Activated CD4-positive, alpha-beta T cell treated with anti-CD3 and anti-CD28 coated beads, Interleukin-2, amount 10 ng/mL, durations not matched to agents 24 days and 14 days (primary cell): ENCODE data around the gene CDCA8. TPM values are rescaled to one million over a fixed set of nuclear protein-coding genes. Genes with fewer than 3 reads are reported as not detected.

Experiments
- DNase-seq: peaks from one replicate; pipeline ENCODE4 v3.0.0; 2022
- H3K27ac Mint-ChIP-seq: one replicate; pipeline ENCODE4 v1.8.0; 2022; ENCODE audit warnings: mild to moderate bottlenecking, mixed read lengths
- H3K27me3 Mint-ChIP-seq: one replicate; pipeline ENCODE4 v1.8.0; 2022; ENCODE audit warnings: mixed read lengths
- H3K36me3 Mint-ChIP-seq: one replicate; pipeline ENCODE4 v1.8.0; 2022; ENCODE audit warnings: low read depth, mild to moderate bottlenecking, mixed read lengths
- H3K4me1 Mint-ChIP-seq: one replicate; pipeline ENCODE4 v1.8.0; 2021; ENCODE audit warnings: mixed read lengths
- H3K4me3 Mint-ChIP-seq: one replicate; pipeline ENCODE4 v1.8.0; 2022; ENCODE audit warnings: mild to moderate bottlenecking, moderate library complexity, mixed read lengths
- H3K9me3 Mint-ChIP-seq: one replicate; pipeline ENCODE4 v1.8.0; 2021; ENCODE audit warnings: mixed read lengths
- intact Hi-C: fragments of 100-400 bp; cut with micrococcal nuclease; formaldehyde crosslinking; loops from one replicate; pipeline ENCODE4 v1.15.1; 2023
- total RNA-seq: library from RNA; stranded (reverse); gene quantifications from 2 replicates; pipeline ENCODE4 v1.2.3, GENCODE V29; 2022

The CDCA8 gene
- total RNA-seq, 1 donor from 2014 or later, result 35.9 TPM

DNA sequence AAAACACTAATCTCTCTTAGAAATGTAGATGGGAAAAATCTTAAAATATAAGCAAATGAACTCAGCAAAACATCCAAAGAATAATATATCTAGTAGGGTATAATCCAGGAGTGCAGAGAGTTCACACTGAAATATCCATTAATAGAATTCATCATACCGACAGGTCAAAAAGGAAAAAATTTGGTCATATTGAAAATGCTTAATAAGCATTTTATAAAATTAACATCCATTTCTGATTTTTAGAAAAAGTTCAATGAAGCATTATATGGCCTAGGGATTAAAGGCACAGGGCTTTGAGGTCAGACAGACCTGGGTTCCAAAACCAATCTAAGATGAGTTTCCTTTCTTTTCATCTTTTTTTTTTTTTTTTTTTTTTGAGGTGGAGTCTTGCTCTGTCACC lies 56.2 kb downstream of the CDCA8 start:
- DNase-seq, result no peak
- Mint-ChIP-seq H3K36me3 (no peaks in the 10 kb centered on the region), H3K27me3 (peaks cover 33% of the 10 kb centered on the region), H3K4me1 (peaks cover 4% of the 10 kb centered on the region), H3K9me3 (peaks cover 2% of the 10 kb centered on the region), H3K27ac (no peak overlapping the region), H3K4me3 (no peak overlapping the region)
- intact Hi-C loops, result no loop called here

DNA sequence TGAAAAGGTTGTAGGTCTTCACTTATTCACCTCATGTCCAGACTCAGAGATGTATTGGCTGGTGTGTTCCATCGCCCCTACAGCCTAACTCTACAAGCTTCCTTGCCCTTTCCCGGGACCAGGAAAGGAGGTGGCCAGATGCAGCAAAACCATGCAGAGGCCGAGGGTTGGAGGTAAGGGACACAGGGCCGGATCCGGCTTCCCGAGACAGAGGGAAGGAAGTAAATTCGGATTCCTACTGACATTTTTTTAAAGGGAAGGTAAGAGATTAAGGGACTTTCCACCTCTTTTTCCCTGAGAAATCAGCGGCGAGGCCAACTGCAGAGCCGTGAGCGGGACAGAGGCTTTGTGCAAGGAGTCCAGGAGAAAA lies 59.9 kb downstream of the CDCA8 start:
- Mint-ChIP-seq H3K36me3 (no peaks in the 10 kb centered on the region), H3K4me1 (peaks cover 15% of the 10 kb centered on the region), H3K27ac (no peak overlapping the region), H3K4me3 (peak overlapping the region; percentile 69), H3K27me3 (peaks cover 38% of the 10 kb centered on the region), H3K9me3 (peaks cover 2% of the 10 kb centered on the region)
- intact Hi-C loops, result no loop called here
- DNase-seq, result no peak

DNA sequence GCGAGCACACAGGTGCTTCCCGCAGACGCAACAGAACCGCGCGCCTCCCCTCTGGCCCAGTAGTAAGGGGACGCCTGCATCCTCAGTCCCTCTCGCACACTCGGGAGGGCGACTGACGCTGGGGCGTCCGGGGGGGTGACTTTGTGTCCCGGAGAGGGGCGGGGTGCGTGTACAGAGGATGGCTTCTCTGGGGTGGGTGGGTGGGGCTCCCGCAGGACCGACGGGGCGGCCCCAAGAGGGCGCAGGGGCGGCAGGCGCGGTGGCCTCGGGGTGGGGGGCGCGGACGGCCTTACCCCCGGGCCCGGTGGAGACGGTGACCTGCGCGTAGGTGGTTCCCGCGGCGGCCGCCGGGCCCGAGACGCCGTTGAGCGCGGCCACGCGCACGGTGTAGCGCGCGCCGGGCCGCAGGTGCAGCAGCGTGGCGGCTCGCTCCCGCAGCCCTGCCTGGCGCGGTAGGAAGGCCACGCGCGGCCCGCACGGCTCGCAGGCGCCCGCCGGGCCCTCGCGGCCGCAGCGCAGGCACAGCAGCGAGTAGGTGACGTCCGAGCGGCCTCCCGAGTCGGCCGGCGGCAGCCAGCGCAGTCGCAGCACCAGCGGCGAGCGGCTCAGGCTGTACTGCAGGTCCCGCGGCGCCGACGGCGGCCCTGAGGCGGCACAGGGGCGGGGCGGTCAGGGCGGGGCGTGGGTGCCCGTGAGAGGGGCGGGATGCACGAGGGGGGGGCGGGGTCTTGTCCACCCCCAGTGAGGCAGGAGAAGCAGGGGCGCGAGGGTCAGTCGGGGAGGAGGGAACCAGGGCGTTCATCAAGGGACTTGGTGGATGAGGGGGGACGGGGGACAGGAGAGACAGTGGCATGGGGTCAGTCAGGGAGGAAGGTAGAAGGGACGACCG lies 60.5 kb downstream of the CDCA8 start:
- Mint-ChIP-seq H3K9me3 (peaks cover 2% of the 10 kb centered on the region), H3K27me3 (peaks cover 38% of the 10 kb centered on the region), H3K36me3 (no peaks in the 10 kb centered on the region), H3K27ac (no peak overlapping the region), H3K4me3 (peak overlapping the region; percentile 78), H3K4me1 (peaks cover 15% of the 10 kb centered on the region)
- intact Hi-C loops, result no loop called here
- DNase-seq, result peak; percentile 74

DNA sequence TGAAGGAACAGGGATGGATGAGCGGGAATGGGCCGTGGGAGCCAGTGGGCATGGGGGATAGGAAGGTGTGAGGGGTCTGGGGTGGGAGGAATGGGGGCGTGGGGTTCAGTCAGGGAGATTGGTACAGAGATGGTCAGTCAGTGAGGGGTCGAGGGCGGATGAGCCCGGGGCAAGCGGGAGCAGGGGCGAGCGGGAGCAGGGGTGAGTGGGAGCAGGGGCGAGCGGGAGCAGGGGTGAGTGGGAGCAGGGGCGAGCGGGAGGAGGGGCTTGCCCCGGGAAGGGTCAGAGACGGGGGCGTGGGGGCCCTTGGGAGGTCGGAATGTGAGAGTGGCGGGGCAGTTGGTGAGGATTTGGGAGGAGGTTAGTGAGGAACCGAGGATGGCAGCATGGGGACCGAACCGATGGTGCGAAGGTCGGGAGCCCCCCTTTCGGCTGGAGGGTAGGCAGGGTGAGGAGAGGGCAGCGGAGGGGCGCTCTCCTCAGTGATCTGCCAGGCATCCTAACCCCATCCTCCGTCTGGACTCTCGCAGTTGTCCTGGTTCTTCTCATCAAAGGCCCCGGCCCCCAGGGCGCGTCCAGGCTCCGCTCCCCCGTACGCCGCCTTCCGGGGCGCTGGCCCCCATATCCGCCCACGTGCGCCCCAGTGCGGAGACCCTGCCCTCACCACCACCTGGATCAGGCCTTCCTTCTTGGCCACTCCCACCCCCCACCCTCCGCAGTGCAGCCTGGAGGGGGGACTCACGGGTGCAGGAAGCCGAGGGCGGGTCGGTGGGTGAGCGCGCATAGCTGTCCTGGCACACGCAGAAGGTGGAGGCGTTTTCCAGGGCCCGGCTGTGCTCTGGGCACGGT lies 61.4 kb downstream of the CDCA8 start:
- Mint-ChIP-seq H3K9me3 (no peaks in the 10 kb centered on the region), H3K4me1 (peaks cover 15% of the 10 kb centered on the region), H3K36me3 (no peaks in the 10 kb centered on the region), H3K27ac (no peak overlapping the region), H3K4me3 (peak overlapping the region; percentile 78), H3K27me3 (peaks cover 35% of the 10 kb centered on the region)
- intact Hi-C loops, result loop anchor here (2.0 kb wide), 1 partner anchor 63 kb away; a partner anchor contains a TSS
- no peak for DNase-seq

DNA sequence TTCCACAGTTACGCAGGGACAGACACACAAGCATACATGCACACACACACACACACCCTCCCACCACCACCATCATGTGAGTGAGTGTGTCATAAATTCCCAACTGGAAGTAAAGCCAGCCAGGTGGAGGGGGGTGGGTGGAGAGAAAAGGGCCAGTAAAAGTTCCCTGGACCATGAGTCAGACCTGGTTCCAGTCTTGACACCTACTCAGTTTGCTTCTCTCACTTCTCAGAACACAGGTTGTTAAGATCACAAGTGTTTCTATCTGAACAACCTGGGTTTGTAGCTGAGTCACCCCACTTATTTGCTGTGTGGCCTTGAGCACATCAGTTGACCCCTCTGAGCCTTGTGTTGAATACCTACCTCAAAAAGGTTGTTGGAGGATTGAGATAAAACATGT lies 63.0 kb downstream of the CDCA8 start:
- intact Hi-C loops, result loop anchor here (2.0 kb wide), 1 partner anchor 64 kb away; a partner anchor contains a TSS
- no peaks in the 10 kb centered on the region for H3K9me3 Mint-ChIP-seq
- no peak overlapping the region for H3K4me3 Mint-ChIP-seq
- H3K36me3 Mint-ChIP-seq, result no peaks in the 10 kb centered on the region
- peaks cover 32% of the 10 kb centered on the region for H3K27me3 Mint-ChIP-seq
- DNase-seq, result no peak
- H3K27ac Mint-ChIP-seq, result peak overlapping the region; percentile 20
- peaks cover 15% of the 10 kb centered on the region for H3K4me1 Mint-ChIP-seq

DNA sequence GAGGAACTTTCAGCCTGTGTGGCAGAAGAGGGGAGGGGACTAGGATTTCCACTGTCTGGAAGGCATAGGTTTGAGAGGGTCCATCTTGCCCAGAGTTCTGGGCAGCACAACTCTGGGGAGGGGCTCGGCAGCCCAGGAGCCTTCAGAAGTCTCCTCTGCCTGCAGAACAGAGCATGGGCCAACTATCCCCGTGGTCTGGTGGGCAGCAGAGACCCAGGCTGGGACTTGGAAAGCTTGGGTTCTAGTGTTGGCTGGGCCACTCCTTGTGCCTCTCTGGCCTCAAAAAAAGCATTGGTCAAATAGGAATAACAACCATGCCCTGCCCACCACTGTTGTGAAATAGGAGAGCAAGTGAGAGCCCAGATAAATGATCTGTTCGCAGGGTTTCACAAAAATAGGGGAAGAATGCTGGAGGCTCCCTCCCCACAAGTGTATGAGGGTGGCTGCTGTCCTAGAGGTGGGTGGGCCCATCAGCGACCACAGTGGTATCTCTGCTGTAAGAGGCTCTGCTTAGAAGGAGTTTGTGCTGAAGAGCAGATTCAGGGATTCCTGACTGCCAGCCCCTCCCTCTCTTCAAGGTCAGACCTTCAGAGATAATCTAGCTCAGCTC lies 63.7 kb downstream of the CDCA8 start:
- H3K4me3 Mint-ChIP-seq, result no peak overlapping the region
- peaks cover 15% of the 10 kb centered on the region for H3K4me1 Mint-ChIP-seq
- H3K36me3 Mint-ChIP-seq, result no peaks in the 10 kb centered on the region
- peaks cover 29% of the 10 kb centered on the region for H3K27me3 Mint-ChIP-seq
- intact Hi-C loops, result loop anchor here (2.0 kb wide), 1 partner anchor 65 kb away; a partner anchor contains a TSS
- no peak for DNase-seq
- no peak overlapping the region for H3K27ac Mint-ChIP-seq
- H3K9me3 Mint-ChIP-seq, result no peaks in the 10 kb centered on the region

Other genes starting within 250 kb of the CDCA8 start
- gene ZC3H12A, start 217.9 kb upstream of the CDCA8 start, total RNA-seq, result 39.3 and 40.4 TPM in 2 replicates
- 94.4 and 95.6 TPM in 2 replicates for gene MEAF6, start 177.8 kb upstream of the CDCA8 start, total RNA-seq
- gene SNIP1, start 138.2 kb upstream of the CDCA8 start, total RNA-seq, result 22.7 and 25.4 TPM in 2 replicates
- not detected in 2 replicates for gene DNALI1, start 135.6 kb upstream of the CDCA8 start, total RNA-seq
- 109 and 110 TPM in 2 replicates for gene GNL2, start 96.6 kb upstream of the CDCA8 start, total RNA-seq
- not detected in 2 replicates for gene RSPO1, start 57.6 kb upstream of the CDCA8 start, total RNA-seq
- gene EPHA10, start 72.6 kb downstream of the CDCA8 start, total RNA-seq, result 0.21 and 0.31 TPM in 2 replicates
- gene MANEAL, start 101.3 kb downstream of the CDCA8 start, total RNA-seq, result 2.7 and 3.1 TPM in 2 replicates
- 26.4 and 26.7 TPM in 2 replicates for gene C1orf122, start 115.3 kb downstream of the CDCA8 start, total RNA-seq
- 69.9 and 76.1 TPM in 2 replicates for gene YRDC, start 115.7 kb downstream of the CDCA8 start, total RNA-seq
- gene MTF1, start 167.1 kb downstream of the CDCA8 start, total RNA-seq, result 31.2 and 31.6 TPM in 2 replicates